GM19099 (cell line): ENCODE results near the gene DGKZ.

Experiments used
- POLR2A ChIP-seq: IDR thresholded peaks from 3 replicates; pipeline ENCODE4 v1.6.1; 2011; ENCODE audit warnings: low read depth; ENCODE audit not compliant: insufficient read length; ENCODE audit errors: extremely low read depth

DGKZ gene

DNA sequence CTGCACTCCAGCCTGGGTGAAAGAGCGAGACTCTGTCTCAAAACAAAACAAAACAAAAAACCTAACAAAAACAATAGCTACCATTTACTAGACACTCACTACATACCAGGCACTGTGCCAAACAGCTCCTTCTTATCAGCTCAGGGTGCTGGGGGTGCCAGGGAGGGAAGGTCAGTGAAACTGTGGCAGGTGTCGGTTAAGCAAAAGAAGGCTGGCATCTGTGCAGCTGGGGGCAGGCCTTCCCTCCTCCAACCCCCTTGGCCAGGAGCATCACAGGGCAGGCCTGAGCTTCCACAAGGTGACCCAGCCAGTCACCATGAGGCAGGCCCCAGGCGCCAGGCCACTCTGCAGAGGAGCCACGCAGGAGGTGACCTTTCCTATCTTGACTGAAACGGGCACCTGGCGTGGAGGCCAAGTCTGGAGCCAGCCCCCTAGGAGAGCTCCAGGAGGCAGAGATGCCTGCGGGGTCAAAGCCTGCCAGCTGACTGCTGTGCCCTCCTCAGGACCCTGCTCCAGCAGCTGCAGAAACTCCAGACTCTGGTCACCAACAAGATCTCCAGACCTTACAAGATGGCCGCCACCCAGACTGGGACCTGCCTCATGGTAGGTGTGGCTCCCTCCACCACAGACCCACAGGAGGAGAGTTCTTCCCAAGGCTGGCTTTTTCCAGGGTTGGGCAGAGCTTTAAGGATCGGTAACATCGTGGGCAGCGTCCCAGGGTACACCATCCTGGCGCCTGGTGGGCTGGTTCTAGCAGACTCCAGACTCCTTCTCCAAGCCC lies 31.3 kb upstream of the DGKZ start:
- no peak for TF ChIP-seq POLR2A

DNA sequence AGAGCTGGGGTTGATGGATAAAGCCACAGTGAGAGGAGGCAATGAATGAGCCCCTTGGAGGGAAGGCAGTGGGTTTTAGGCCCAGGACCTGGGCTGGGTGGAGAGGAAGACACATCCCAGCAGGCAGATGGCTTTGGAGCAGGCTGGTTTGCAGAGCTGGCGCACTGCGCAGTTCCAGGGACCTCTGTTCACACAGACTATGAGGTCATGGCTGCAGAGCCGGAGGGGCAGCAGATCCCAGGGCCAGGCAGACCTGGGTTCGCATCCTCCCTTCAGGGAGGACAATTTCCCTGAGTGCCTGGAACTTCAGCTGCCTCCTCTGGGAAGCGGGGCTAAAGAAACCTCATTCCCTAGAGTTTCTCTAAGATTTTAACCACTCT lies 28.2 kb upstream of the DGKZ start:
- TF ChIP-seq POLR2A, result no peak

DNA sequence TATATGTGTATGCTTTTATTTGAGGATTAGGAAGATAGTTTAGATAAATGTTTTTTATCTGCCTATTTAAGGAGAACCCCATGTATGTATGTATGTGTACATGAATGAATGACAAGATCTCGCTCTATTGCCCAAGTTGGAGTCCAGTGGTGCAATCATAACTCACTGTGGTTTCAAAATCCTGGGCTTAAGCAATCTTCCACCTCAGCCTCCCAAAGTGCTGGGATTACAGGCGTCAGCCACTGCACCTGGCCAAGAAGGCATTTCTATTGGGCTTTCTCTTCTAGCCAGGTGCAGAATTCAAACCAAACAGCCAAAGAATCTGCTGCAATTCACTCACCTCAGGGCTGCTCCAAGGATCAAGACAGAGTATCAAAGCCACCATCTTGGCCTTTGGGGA lies 25.5 kb upstream of the DGKZ start:
- TF ChIP-seq POLR2A, result no peak

DNA sequence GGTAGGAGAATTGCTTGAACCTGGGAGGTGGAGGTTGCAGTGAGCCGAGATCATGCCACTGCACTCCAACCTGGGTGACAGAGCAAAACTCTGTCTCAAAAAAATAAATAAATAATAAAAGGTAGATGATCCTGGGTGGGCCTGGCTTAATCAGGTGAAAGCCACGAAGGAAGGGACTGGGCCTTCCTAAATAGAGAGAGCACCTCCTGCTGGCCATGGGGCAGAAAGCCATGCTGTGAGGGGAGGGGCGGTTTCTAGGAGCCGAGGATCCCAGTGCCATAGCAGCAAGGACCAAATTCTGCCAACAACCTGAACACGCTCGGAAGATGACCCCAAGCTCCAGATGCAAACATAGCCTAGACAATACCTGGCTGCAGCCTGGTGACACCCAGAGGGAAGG lies 24.5 kb upstream of the DGKZ start:
- no peak for TF ChIP-seq POLR2A

DNA sequence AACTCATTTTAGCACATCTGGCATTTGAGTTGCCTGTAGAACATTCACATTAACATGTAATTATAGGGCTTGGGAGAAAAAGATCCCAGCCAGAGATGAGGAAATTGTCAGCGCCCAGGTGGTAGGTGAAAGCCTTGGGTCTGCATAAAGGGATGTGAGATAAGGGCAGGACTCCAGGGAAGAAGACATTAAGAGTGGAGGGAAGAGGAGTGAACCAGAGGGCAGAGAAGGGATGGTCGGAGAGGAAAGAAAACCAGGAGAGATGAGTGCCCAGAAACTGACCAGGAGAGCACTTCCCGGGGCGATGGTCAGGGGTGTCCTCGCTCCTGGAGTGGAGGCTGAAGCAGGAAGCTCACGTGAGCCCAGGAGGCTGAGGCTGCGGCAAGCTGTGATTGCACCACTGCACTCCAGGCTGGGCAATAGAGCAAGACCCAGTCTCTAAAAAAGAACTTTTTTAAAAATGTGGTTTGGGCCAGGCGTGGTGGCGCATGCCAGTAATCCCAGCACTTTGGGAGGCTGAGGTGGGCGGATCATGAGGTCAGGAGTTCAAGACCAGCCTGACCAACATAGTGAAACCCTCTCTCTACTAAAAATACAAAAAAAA lies 20.3 kb upstream of the DGKZ start:
- no peak for TF ChIP-seq POLR2A

DNA sequence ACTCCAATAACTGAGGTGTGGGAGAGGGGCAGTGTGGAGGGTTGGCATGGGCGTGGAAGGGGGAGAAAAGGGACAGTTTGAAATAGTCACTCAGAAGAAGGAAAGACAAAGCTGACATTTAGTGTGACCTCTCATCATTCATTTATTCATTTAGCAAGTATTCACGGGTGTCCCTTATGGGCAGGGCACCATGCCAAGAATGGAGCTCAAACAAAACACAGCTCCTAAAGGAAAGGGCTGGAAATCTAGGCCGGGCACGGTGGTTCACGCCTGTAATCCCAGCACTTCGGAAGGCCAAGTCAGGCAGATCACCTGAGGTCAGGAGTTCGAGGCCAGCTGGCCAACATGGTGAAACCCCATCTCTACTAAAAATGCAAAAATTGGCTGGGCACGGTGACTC lies 19.4 kb upstream of the DGKZ start:
- no peak for TF ChIP-seq POLR2A

DNA sequence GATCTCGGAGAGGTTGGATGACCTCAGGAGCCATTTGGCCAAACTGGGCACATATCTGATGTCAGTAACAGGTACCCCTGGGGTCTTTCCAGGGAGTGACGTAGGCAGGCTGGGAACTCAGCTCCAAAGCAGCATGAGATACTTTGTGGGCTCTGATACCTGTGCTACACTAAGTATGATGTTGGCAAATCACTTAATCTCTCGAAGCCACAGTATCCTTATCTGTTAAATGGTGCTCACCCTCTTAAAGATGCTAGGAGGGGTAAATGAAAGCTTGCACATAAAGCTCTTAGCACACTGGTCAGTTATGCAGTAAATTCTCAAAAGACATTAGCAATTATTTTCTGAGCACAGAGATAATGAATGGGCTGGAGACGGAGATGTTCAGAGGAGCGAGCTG lies 17.1 kb upstream of the DGKZ start:
- TF ChIP-seq POLR2A, result no peak

DNA sequence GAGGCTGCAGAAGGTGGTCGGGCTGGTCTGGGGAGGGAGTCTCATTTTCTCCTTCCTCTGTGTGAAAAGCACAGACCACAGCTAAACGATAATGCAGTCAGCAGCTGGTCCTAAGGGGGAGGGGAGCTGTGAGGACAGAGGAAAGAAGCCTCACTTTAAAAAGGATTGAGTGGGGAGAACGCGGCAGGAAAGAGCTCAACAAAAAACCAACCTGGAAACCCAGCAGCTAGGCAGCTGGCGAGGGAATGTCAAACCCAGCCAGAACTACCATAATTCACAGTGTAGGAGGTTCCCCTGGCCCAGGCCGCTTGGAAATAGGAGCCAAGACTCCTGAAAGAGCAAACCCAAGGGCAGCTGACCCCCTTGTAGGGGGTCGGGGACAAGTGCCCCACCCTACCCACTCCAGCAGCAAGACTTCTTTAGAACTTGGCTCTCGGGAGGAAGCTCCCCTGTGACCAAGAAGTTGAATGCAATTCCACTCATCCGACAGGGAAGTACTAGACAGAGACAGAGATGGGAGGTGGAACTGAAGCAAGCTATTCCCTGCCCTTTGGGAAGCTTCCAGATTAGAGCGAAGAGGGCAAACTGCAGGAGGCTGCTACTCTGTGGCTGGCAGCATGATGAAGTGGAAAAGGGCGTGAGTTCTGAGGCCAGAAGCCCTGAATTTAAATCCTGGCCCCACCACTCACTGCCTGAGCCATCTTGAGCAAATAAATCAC lies 16.5 kb upstream of the DGKZ start:
- no peak for TF ChIP-seq POLR2A

DNA sequence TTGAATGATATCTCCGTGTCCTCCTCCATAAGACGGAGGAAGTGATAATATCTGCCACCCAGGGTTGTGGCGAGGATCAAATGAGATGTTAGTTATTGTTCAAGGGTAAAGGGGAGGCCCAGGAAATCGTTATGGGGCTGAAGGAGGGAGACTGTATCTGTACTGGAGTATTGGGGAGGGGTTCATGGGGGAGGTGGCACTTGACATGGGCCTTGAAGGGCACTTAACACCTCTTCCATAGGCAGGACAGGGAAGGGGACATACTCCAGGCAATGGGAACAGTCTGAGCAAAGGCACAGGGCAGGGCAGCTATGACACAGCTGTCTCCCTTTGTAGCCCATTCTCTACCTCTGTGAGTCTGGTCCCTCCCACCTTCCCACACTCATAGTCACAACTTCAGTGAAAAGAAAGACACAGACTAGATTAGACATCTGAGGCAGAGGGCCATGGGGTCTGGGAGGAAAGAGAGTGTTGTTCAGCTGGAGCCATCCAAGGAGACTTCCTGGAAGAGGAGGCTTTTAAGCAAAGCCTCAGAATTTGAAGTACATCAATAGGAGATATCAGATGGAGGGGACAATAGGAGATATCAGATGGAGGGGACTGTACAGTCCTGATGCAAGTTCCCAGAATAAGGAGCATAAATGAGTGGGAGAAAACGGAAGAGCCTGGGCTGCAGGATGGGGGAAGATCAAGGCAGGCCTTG lies 15.8 kb upstream of the DGKZ start:
- no peak for TF ChIP-seq POLR2A

DNA sequence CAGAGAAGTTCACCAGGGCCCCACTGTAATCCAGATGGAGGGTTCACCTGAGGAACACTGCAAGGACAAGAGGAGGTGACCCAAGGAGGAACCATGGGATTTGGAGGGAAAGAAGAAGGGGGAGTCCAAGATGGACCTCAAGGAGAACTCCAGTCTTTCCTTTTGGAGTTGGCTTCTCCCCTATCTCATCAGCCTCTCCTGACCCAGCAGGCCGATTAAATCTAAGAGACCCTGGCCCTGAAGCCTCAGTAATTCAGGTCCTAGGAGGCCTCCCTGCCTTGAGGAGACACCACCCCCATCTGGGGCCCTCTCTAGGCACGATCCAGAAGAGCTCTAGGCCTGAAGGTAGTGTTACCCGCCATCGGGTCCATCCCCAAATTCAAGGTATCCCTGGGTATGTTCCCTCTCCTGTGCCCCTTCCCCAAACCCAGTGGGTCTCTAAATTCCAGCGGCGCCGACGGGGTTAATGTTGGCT lies 15.1 kb upstream of the DGKZ start:
- no peak for TF ChIP-seq POLR2A

DNA sequence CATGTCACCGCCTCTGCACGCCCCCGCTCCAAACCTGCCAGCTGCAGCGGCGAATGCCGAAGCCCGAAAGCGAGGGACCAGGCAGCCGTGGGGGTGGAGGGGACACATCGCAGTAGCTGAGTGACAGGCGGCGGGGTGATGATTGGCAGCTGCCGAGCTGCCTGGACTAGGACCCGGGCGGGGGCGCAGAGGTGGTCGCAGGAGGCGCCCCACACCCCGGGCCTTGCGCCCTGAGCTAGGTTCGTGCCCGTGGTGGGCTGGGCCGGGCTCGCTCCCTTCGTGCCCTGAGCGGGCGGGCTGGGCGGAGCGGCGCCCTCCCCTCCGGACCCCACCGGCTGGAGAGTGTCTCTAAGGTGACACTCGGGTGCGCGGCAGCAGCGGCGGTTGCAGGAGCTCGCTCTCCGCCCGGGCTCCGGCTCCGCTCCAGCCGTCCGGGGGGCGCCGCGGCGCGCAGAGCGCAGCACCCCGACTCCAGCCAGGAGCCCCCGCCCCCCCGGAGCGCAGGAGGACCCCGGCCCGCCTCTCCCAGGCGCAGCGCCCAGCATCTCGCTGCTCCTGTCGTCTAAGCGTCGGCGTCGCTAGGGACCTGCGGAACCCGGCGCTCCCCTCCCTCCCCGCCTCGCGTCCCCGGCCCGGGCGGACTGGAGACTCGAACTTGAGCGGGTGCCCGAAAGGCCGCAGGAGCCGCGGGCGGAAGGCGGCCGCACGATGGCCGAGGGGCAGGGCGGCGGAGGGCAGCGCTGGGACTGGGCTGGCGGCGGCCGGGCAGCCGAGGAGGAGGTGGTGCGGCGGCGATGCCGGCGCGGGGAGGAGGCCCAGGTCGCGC lies 14.5 kb upstream of the DGKZ start:
- no peak for TF ChIP-seq POLR2A

DNA sequence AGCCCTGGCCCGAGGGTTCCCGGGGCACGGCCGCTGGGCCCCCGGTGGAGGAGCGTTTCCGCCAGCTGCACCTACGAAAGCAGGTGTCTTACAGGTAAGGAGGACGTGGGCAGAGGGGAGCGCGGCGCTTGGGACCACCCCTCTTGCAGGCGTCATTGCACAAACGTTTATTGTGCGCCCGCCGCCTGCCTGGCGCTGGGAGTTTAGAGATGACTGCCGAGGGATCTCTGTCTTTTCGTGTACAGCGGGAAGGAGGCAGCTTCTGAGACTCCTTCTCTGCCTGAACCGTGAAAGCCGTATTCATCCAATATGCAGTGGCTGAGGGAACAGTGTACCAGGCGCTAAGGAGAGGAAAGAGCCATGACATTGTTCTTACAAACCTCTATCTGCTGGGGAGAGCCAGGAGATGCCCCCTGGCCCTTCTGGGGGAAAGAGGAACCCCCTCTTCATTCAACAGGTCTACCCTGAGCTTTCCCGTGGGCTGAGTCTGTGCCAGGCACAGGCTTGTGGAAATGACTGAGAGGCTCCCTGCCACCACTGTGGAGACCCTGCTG lies 13.8 kb upstream of the DGKZ start:
- TF ChIP-seq POLR2A, result no peak

DNA sequence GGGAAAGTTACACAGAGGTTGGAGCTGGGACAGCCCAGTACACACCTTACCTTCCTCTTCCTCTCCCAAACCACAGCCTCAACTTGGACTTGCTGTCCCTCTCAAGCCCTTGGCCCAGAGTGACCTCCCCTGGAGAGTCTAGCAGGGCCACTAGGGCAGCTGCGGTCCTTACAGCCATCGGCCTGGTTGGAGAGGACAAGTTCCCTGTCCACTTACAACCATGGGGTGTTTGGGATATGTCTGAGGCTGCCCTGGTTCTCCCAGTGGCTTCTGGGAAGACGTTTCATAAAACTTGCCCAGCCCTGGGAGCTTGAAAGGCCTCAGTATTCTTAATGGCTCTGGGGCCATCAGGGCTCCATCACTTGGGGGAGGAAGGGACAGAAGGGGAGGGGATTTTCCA lies 13.1 kb upstream of the DGKZ start:
- no peak for TF ChIP-seq POLR2A

DNA sequence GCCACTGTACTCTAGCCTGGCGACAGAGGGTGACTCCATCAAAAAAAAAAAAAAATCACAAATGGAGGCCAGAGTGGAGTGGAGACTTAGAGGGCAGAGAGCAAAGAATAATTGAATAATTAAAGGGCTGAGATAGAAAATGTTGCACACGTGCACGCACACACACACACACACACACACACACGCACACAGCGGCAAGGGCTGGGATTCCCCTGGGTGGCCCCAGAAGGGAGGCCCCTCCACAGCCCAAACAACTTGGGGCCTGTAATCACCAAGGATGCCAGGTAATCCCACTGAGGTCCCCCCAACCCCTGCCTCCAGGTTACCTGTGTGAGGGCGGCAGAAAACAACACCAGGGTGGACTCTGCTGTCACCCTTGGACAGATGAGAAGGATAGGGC lies 12.0 kb upstream of the DGKZ start:
- no peak for TF ChIP-seq POLR2A
